ENCODE measurements around the gene SYT2. TPM values are rescaled to one million over a fixed set of nuclear protein-coding genes. Genes with fewer than 3 reads are reported as not detected.

The SYT2 gene
- total RNA-seq (not detected), polyA plus RNA-seq (under 1 TPM in 2 of 4 donors, not detected in 2; 0.05 TPM)

- peaks cover 4% of the 10 kb centered on the region for H3K4me1 ChIP-seq (ENCODE audit: control insufficient read depth, insufficient read depth, low read length, poor library complexity, severe bottlenecking)
- Mint-ChIP-seq H3K4me3 (peak within 1 kb of the TSS in 1 of 4 donors; percentile 35), H3K36me3 (no peaks in the 10 kb centered on the region), H3K4me1 (peaks cover 0 to 6% (median 0%) of the 10 kb centered on the region in 4 donors), H3K27ac (no peak within 1 kb of the TSS), H3K27me3 (peaks cover 74% of the 10 kb centered on the region), H3K9me3 (peaks cover 0 to 2% (median 0%) of the 10 kb centered on the region in 7 donors)
- H3K27ac ChIP-seq (ENCODE audit: insufficient read depth, low read length, poor library complexity, severe bottlenecking), result no peak within 1 kb of the TSS
- H3K9me3 ChIP-seq (ENCODE audit: control insufficient read depth in 2 of 2, low read length in 2 of 2), result no peaks in the 10 kb centered on the region
- no peaks in the 10 kb centered on the region for H3K36me3 ChIP-seq (ENCODE audit: control insufficient read depth, insufficient read depth, low read length)
- H3K27me3 ChIP-seq (ENCODE audit: control insufficient read depth, insufficient read depth, low read length), result peaks cover 30% of the 10 kb centered on the region
- ATAC-seq (ENCODE audit: low read depth in 2 of 2) (no peak), DNase-seq (peak in 1 of 3 donors; percentile 23)
- no peak within 1 kb of the TSS for H3K4me3 ChIP-seq (ENCODE audit: low read depth, low read length)
These were observed at the start of gene SYT2 for GRCh38 chr1:202710070-202711045. Gene SYT2, minus strand, starts transcription at chr1:202710454. Its CDS starts 104,682 bp downstream, at chr1:202605772.

DNA sequence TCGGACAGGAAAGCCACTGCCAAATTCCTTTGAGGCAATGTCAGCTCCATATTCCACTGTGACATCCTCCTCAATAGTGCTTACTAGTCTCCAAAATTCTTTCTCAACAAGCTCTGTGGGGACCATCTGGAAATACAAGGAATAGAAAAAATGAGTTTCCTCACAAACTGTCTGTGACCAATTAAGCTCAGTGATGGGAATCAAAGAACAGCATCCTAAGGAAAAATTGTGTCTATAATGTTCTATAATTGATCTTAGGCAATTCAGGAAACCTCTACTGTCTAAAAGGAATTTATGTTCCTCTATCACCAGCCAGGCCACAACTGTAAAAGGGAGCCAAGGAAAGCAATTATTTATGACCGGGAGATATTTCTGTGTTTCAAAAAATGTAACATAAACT is 46.1 kb upstream of the SYT2 start:
- H3K4me1 Mint-ChIP-seq, result peaks cover 0 to 4% (median 0%) of the 10 kb centered on the region in 4 donors
- ATAC-seq (ENCODE audit: low read depth in 2 of 2), result no peak
- no peaks in the 10 kb centered on the region for H3K27me3 Mint-ChIP-seq
- DNase-seq, result no peak
- peaks cover 36% of the 10 kb centered on the region for H3K36me3 Mint-ChIP-seq
- no peaks in the 10 kb centered on the region for H3K9me3 Mint-ChIP-seq
- no peak overlapping the region for H3K4me3 Mint-ChIP-seq
- Histone ChIP-seq H3K4me3 (ENCODE audit: low read depth, low read length) (no peak overlapping the region), H3K4me1 (ENCODE audit: control insufficient read depth, insufficient read depth, low read length, poor library complexity, severe bottlenecking) (no peaks in the 10 kb centered on the region), H3K27me3 (ENCODE audit: control insufficient read depth, insufficient read depth, low read length) (no peaks in the 10 kb centered on the region), H3K9me3 (ENCODE audit: control insufficient read depth in 2 of 2, low read length in 2 of 2) (no peaks in the 10 kb centered on the region), H3K27ac (ENCODE audit: insufficient read depth, low read length, poor library complexity, severe bottlenecking) (no peak overlapping the region), H3K36me3 (ENCODE audit: control insufficient read depth, insufficient read depth, low read length) (peaks cover 81% of the 10 kb centered on the region)
- no peak overlapping the region for H3K27ac Mint-ChIP-seq

DNA sequence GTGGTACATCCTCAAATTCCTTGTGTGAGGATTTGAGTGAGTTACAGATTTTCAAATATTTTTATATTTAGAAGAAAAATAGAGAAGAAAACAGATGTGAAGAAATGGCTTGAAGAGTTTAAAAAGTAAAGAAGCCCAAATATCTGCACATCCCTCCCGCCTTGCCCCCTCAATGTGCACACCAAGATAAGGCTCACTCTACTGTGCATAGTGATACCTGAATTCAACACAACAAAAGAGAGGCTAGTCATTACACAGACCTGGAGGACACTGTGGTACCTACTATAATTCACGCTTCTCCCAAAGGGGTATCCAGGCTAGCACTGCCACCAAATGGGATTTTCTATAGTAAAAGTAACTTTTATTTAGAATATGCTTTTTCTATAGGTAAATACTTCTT is 44.0 kb upstream of the SYT2 start:
- Histone ChIP-seq H3K27me3 (ENCODE audit: control insufficient read depth, insufficient read depth, low read length) (no peaks in the 10 kb centered on the region), H3K4me3 (ENCODE audit: low read depth, low read length) (no peak overlapping the region), H3K4me1 (ENCODE audit: control insufficient read depth, insufficient read depth, low read length, poor library complexity, severe bottlenecking) (no peaks in the 10 kb centered on the region), H3K9me3 (ENCODE audit: control insufficient read depth in 2 of 2, low read length in 2 of 2) (no peaks in the 10 kb centered on the region), H3K36me3 (ENCODE audit: control insufficient read depth, insufficient read depth, low read length) (peaks cover 78% of the 10 kb centered on the region), H3K27ac (ENCODE audit: insufficient read depth, low read length, poor library complexity, severe bottlenecking) (no peak overlapping the region)
- DNase-seq (no peak), ATAC-seq (ENCODE audit: low read depth in 2 of 2) (no peak)
- no peaks in the 10 kb centered on the region for H3K27me3 Mint-ChIP-seq
- H3K36me3 Mint-ChIP-seq, result peaks cover 44% of the 10 kb centered on the region
- no peak overlapping the region for H3K27ac Mint-ChIP-seq
- H3K4me3 Mint-ChIP-seq, result no peak overlapping the region
- H3K4me1 Mint-ChIP-seq, result peaks cover 0 to 4% (median 0%) of the 10 kb centered on the region in 4 donors
- H3K9me3 Mint-ChIP-seq, result no peaks in the 10 kb centered on the region

- H3K9me3 ChIP-seq (ENCODE audit: control insufficient read depth in 2 of 2, low read length in 2 of 2), result no peaks in the 10 kb centered on the region
- Mint-ChIP-seq H3K9me3 (no peaks in the 10 kb centered on the region), H3K27ac (peak overlapping the region in 1 of 3 donors; percentile 25), H3K4me1 (peaks cover 0 to 5% (median 1%) of the 10 kb centered on the region in 4 donors), H3K27me3 (no peaks in the 10 kb centered on the region), H3K36me3 (peaks cover 49% of the 10 kb centered on the region), H3K4me3 (no peak overlapping the region)
- H3K36me3 ChIP-seq (ENCODE audit: control insufficient read depth, insufficient read depth, low read length), result peaks cover 84% of the 10 kb centered on the region
- DNase-seq, result no peak
- H3K27me3 ChIP-seq (ENCODE audit: control insufficient read depth, insufficient read depth, low read length), result no peaks in the 10 kb centered on the region
- H3K4me1 ChIP-seq (ENCODE audit: control insufficient read depth, insufficient read depth, low read length, poor library complexity, severe bottlenecking), result no peaks in the 10 kb centered on the region
- H3K4me3 ChIP-seq (ENCODE audit: low read depth, low read length), result no peak overlapping the region
- ATAC-seq (ENCODE audit: low read depth in 2 of 2), result no peak
- no peak overlapping the region for H3K27ac ChIP-seq (ENCODE audit: insufficient read depth, low read length, poor library complexity, severe bottlenecking)
These were observed 42.5 kb upstream of the SYT2 start for GRCh38 chr1:202752774-202753173.

DNA sequence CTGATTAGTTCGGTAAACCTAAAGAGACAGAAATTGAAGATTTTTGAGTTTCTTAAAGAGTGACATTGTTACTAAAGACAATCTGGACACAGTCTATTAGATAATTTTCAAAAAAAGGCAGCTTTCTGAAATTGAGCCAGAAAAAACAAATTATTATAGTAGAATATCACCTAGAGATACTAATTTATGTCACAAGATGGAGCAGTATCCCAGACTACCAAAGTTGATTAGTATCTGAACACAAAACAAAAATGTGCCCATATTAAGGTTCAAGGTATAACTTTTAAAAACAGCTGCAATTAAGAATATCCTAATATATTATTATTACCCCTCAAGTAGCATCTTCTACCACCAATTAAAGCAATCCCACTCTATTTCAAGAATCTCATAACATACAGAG is 40.5 kb upstream of the SYT2 start:
- Histone ChIP-seq H3K27ac (ENCODE audit: insufficient read depth, low read length, poor library complexity, severe bottlenecking) (no peak overlapping the region), H3K27me3 (ENCODE audit: control insufficient read depth, insufficient read depth, low read length) (no peaks in the 10 kb centered on the region), H3K4me3 (ENCODE audit: low read depth, low read length) (no peak overlapping the region), H3K36me3 (ENCODE audit: control insufficient read depth, insufficient read depth, low read length) (peaks cover 74% of the 10 kb centered on the region), H3K4me1 (ENCODE audit: control insufficient read depth, insufficient read depth, low read length, poor library complexity, severe bottlenecking) (no peaks in the 10 kb centered on the region), H3K9me3 (ENCODE audit: control insufficient read depth in 2 of 2, low read length in 2 of 2) (no peaks in the 10 kb centered on the region)
- ATAC-seq (ENCODE audit: low read depth in 2 of 2) (no peak), DNase-seq (peak in 2 of 3 donors; percentile 13 to 16)
- Mint-ChIP-seq H3K4me3 (no peak overlapping the region), H3K36me3 (peaks cover 56% of the 10 kb centered on the region), H3K27me3 (no peaks in the 10 kb centered on the region), H3K27ac (peak overlapping the region in 1 of 3 donors; percentile 35), H3K4me1 (peaks cover 0 to 5% (median 1%) of the 10 kb centered on the region in 4 donors), H3K9me3 (no peaks in the 10 kb centered on the region)

- H3K27ac Mint-ChIP-seq, result no peak overlapping the region
- peaks cover 0 to 5% (median 1%) of the 10 kb centered on the region in 4 donors for H3K4me1 Mint-ChIP-seq
These were observed 39.8 kb upstream of the SYT2 start for GRCh38 chr1:202750024-202750423.

GRCh38 chr1:202745323-202745888 is 35.2 kb upstream of the SYT2 start:
- Mint-ChIP-seq H3K27me3 (no peaks in the 10 kb centered on the region), H3K36me3 (peaks cover 65% of the 10 kb centered on the region), H3K4me3 (no peak overlapping the region), H3K9me3 (peaks cover 0 to 3% (median 0%) of the 10 kb centered on the region in 7 donors), H3K27ac (no peak overlapping the region), H3K4me1 (peaks cover 0 to 9% (median 2%) of the 10 kb centered on the region in 4 donors)
- ATAC-seq (ENCODE audit: low read depth in 2 of 2) (no peak), DNase-seq (no peak)
- Histone ChIP-seq H3K27ac (ENCODE audit: insufficient read depth, low read length, poor library complexity, severe bottlenecking) (no peak overlapping the region), H3K4me1 (ENCODE audit: control insufficient read depth, insufficient read depth, low read length, poor library complexity, severe bottlenecking) (no peaks in the 10 kb centered on the region), H3K27me3 (ENCODE audit: control insufficient read depth, insufficient read depth, low read length) (no peaks in the 10 kb centered on the region), H3K36me3 (ENCODE audit: control insufficient read depth, insufficient read depth, low read length) (peaks cover 71% of the 10 kb centered on the region), H3K4me3 (ENCODE audit: low read depth, low read length) (no peak overlapping the region), H3K9me3 (ENCODE audit: control insufficient read depth in 2 of 2, low read length in 2 of 2) (no peaks in the 10 kb centered on the region)

More at GRCh38 chr1:202750024-202750423, 39.8 kb upstream of the SYT2 start:
- no peaks in the 10 kb centered on the region for H3K4me1 ChIP-seq (ENCODE audit: control insufficient read depth, insufficient read depth, low read length, poor library complexity, severe bottlenecking)
- no peak overlapping the region for H3K27ac ChIP-seq (ENCODE audit: insufficient read depth, low read length, poor library complexity, severe bottlenecking)
- no peaks in the 10 kb centered on the region for H3K9me3 ChIP-seq (ENCODE audit: control insufficient read depth in 2 of 2, low read length in 2 of 2)
- H3K27me3 ChIP-seq (ENCODE audit: control insufficient read depth, insufficient read depth, low read length), result no peaks in the 10 kb centered on the region
- DNase-seq (no peak), ATAC-seq (ENCODE audit: low read depth in 2 of 2) (no peak)
- no peak overlapping the region for H3K4me3 Mint-ChIP-seq
- H3K27me3 Mint-ChIP-seq, result no peaks in the 10 kb centered on the region
- peaks cover 74% of the 10 kb centered on the region for H3K36me3 ChIP-seq (ENCODE audit: control insufficient read depth, insufficient read depth, low read length)
- H3K36me3 Mint-ChIP-seq, result peaks cover 57% of the 10 kb centered on the region
- no peaks in the 10 kb centered on the region for H3K9me3 Mint-ChIP-seq
- no peak overlapping the region for H3K4me3 ChIP-seq (ENCODE audit: low read depth, low read length)

All from CD4-positive, CD25-positive, alpha-beta regulatory T cell (primary cell).